HepG2 (cell line): ENCODE measurements around the gene FNBP1L. TPM values are rescaled to one million over a fixed set of nuclear protein-coding genes. Genes with fewer than 3 reads are reported as not detected.

Source experiments
- BRD4 ChIP-seq: sonication (generic); formaldehyde crosslinking; IDR thresholded peaks from 2 replicates; pipeline ENCODE4 v1.4.0; 2020; ENCODE audit warnings: missing genetic modification reagents
- ELF1 ChIP-seq: sonication (generic); formaldehyde crosslinking; IDR thresholded peaks from 2 replicates; pipeline ENCODE4 v1.4.0; 2020; ENCODE audit warnings: missing genetic modification reagents
- HMG20A ChIP-seq: IDR thresholded peaks from 2 replicates; pipeline ENCODE4 v1.6.1; 2016; ENCODE audit warnings: borderline replicate concordance
- HMG20B ChIP-seq: conservative IDR thresholded peaks from 2 replicates; pipeline ENCODE4 v1.6.1; 2016; ENCODE audit warnings: missing genetic modification reagents, missing compliant biosample characterization
- HMGA1 ChIP-seq: sonication (generic); formaldehyde crosslinking; conservative IDR thresholded peaks from 2 replicates; pipeline ENCODE4 v1.4.0; 2020; ENCODE audit warnings: missing genetic modification reagents
- KDM2A ChIP-seq: sonication (generic); formaldehyde crosslinking; IDR thresholded peaks from 2 replicates; pipeline ENCODE4 v1.4.0; 2020; ENCODE audit warnings: low read depth, missing genetic modification reagents, borderline replicate concordance
- KLF6 ChIP-seq: IDR thresholded peaks from 2 replicates; pipeline ENCODE4 v1.8.0; 2016; ENCODE audit warnings: missing biosample characterization, missing genetic modification reagents
- MAFG ChIP-seq: sonication (generic); formaldehyde crosslinking; IDR thresholded peaks from 2 replicates; pipeline ENCODE4 v1.5.1; 2020; ENCODE audit warnings: mild to moderate bottlenecking, missing genetic modification reagents
- MAFK ChIP-seq, 2 experiments: IDR thresholded peaks in 1 of 2; conservative IDR thresholded peaks in 1 of 2; 2 replicates each; pipeline ENCODE4 v1.6.1; 2011; ENCODE audit warnings: improper control_type of control experiment in 2 of 2, low read length in 2 of 2
- NR2C2 ChIP-seq: sonication (generic); formaldehyde crosslinking; IDR thresholded peaks from 2 replicates; pipeline ENCODE4 v1.4.0; 2020; ENCODE audit warnings: missing genetic modification reagents, mild to moderate bottlenecking, moderate library complexity, borderline replicate concordance
- NR2F2 ChIP-seq: IDR thresholded peaks from 2 replicates; pipeline ENCODE4 v1.6.1; 2012; ENCODE audit warnings: low read depth, inconsistent platforms, borderline replicate concordance
- POGZ ChIP-seq: sonication (generic); formaldehyde crosslinking; IDR thresholded peaks from 2 replicates; pipeline ENCODE4 v1.4.0; 2020; ENCODE audit warnings: mild to moderate bottlenecking, missing genetic modification reagents
- TARDBP ChIP-seq: sonication (generic); formaldehyde crosslinking; IDR thresholded peaks from 2 replicates; pipeline ENCODE4 v1.8.0; 2022; ENCODE audit warnings: mild to moderate bottlenecking, missing genetic modification reagents
- ZBTB20 ChIP-seq: sonication (generic); formaldehyde crosslinking; IDR thresholded peaks from 2 replicates; pipeline ENCODE4 v1.8.1; 2023; ENCODE audit warnings: missing genetic modification reagents, low read depth, mild to moderate bottlenecking, borderline replicate concordance
- ZFP37 ChIP-seq: sonication (generic); formaldehyde crosslinking; IDR thresholded peaks from 2 replicates; pipeline ENCODE4 v1.4.0; 2020; ENCODE audit warnings: missing genetic modification reagents, borderline replicate concordance
- ZGPAT ChIP-seq: IDR thresholded peaks from 2 replicates; pipeline ENCODE4 v1.6.1; 2016; ENCODE audit warnings: mild to moderate bottlenecking
- ZMYM4 ChIP-seq: sonication (generic); formaldehyde crosslinking; IDR thresholded peaks from 2 replicates; pipeline ENCODE4 v1.8.1; 2023; ENCODE audit warnings: mild to moderate bottlenecking, missing genetic modification reagents
- ZNF383 ChIP-seq: sonication (generic); formaldehyde crosslinking; IDR thresholded peaks from 2 replicates; pipeline ENCODE4 v1.4.0; 2020; ENCODE audit warnings: missing genetic modification reagents, mild to moderate bottlenecking, borderline replicate concordance
- ZNF766 ChIP-seq: sonication (generic); formaldehyde crosslinking; IDR thresholded peaks from 2 replicates; pipeline ENCODE4 v1.5.0; 2020; ENCODE audit warnings: missing genetic modification reagents, borderline replicate concordance
- ZNF883 ChIP-seq: sonication (generic); formaldehyde crosslinking; IDR thresholded peaks from 2 replicates; pipeline ENCODE4 v1.5.1; 2020; ENCODE audit warnings: mild to moderate bottlenecking, missing genetic modification reagents; ENCODE audit errors: not compliant biosample characterization
- polyA plus RNA-seq, 8 experiments: library from polyadenylated mRNA; depleted of rRNA in 3 of 8; stranded (reverse) in 7 of 8; unstranded in 1 of 8; fragments of >200 nt; fragmentation: Illumina TruSeq in 4 of 8; extraction: Trizol in 4 of 8; gene quantifications; 2 replicates each; pipeline versions ENCODE4 v1.2.1 to v1.2.3, GENCODE V29; 2011 to 2016; ENCODE audit warnings: low read depth in 4 of 8, missing spikeins in 1 of 8, mixed read lengths in 1 of 8; ENCODE audit not compliant: insufficient read depth in 1 of 8
- total RNA-seq, 5 experiments: library from RNA; depleted of rRNA; stranded (reverse); fragments of >200 nt; fragmentation: Illumina TruSeq; extraction: Trizol; gene quantifications; 2 replicates each; pipeline ENCODE4 v1.2.3, GENCODE V29; 2016; ENCODE audit warnings: low read depth in 1 of 5
- TF ChIP-seq, protein P1 (sequence below), 2 experiments: IDR thresholded peaks; 2 replicates each; pipeline ENCODE4 v1.6.1; 2011 to 2012; ENCODE audit warnings: low read length in 2 of 2, borderline replicate concordance in 1 of 2, low read depth in 1 of 2, mild to moderate bottlenecking in 1 of 2, moderate library complexity in 1 of 2
- TF ChIP-seq, protein P2 (sequence below): sonication (generic); formaldehyde crosslinking; IDR thresholded peaks from 2 replicates; pipeline ENCODE4 v1.5.1; 2020; ENCODE audit warnings: missing genetic modification reagents, mild to moderate bottlenecking, borderline replicate concordance

The FNBP1L gene
- total and polyA plus RNA-seq, 2 of the 13 experiments (the other 11 are each of a cell fraction or from before 2014, with no cell fraction given), result 24.1 to 27.1 TPM

DNA sequence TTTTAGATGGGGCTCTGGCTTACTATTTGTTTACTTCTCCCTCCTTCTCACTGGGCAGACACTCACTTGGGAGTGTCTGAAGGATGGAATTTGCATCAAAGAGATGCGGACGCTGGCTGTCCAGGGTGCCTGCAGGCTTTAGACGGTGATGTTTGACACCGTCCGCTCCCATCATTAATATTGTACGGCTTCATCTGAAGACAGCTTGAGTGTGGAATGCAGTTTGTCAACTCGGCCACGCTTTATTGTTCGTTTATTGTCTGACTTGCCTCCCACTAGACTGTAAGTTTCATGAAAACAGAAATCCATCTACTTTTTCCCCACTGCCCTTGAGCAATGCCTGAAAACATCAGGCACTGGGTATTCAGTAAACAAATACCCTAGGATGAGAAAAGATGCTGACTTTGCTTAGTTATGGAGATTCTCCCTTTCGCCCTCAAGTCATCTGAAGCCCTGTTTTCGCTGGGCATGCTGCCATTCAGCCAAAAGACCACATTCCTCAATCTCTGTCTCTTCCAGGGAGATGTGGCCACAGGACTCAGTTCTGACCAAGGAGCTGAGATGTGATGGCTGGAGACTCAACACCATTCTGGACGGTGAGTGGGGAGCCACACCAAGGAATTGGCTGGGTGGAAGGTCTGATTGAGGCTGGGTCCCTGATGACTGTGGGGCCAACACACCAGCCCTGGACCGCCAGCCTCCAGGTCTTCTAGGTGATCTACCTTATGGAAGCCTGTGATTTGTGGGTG is 146.1 kb downstream of the FNBP1L start (continued):
- TF ChIP-seq ZNF383 (CRISPR knock-in tag) (no peak), MAFG (CRISPR knock-in tag) (0 out of 2 replicates have a peak, but pooled peaks have one; percentile 34), ZBTB20 (no peak), MAFK (conservative IDR thresholded peaks at IDR 0.05 in 1 of 2, IDR thresholded peaks at IDR 0.05 in 1 of 2; ENCODE audit: low read length in 2 of 2) (peak; percentile 57 to 58; a peak in 3 of 4 replicates), POGZ (no peak), NR2F2 (no peak), BRD4 (CRISPR knock-in tag) (no peak), ZMYM4 (no peak), ZNF766 (CRISPR knock-in tag) (no peak), KLF6 (CRISPR knock-in tag) (no peak), HMG20A (CRISPR knock-in tag) (no peak), ZFP37 (CRISPR knock-in tag) (no peak), TARDBP (CRISPR knock-in tag) (no peak), HMG20B (no peak), ELF1 (CRISPR knock-in tag) (no peak), ZNF883 (CRISPR knock-in tag) (no peak), KDM2A (CRISPR knock-in tag) (0 out of 2 replicates have a peak, but pooled peaks have one; percentile 15), ZGPAT (CRISPR knock-in tag) (no peak), HMGA1 (CRISPR knock-in tag) (no peak), NR2C2 (CRISPR knock-in tag) (no peak)
- TF ChIP-seq, protein P1, sequence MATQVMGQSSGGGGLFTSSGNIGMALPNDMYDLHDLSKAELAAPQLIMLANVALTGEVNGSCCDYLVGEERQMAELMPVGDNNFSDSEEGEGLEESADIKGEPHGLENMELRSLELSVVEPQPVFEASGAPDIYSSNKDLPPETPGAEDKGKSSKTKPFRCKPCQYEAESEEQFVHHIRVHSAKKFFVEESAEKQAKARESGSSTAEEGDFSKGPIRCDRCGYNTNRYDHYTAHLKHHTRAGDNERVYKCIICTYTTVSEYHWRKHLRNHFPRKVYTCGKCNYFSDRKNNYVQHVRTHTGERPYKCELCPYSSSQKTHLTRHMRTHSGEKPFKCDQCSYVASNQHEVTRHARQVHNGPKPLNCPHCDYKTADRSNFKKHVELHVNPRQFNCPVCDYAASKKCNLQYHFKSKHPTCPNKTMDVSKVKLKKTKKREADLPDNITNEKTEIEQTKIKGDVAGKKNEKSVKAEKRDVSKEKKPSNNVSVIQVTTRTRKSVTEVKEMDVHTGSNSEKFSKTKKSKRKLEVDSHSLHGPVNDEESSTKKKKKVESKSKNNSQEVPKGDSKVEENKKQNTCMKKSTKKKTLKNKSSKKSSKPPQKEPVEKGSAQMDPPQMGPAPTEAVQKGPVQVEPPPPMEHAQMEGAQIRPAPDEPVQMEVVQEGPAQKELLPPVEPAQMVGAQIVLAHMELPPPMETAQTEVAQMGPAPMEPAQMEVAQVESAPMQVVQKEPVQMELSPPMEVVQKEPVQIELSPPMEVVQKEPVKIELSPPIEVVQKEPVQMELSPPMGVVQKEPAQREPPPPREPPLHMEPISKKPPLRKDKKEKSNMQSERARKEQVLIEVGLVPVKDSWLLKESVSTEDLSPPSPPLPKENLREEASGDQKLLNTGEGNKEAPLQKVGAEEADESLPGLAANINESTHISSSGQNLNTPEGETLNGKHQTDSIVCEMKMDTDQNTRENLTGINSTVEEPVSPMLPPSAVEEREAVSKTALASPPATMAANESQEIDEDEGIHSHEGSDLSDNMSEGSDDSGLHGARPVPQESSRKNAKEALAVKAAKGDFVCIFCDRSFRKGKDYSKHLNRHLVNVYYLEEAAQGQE (IDR thresholded peaks at IDR 0.05; ENCODE audit: borderline replicate concordance in 1 of 2, low read depth in 1 of 2, low read length in 2 of 2), result no peak
- TF ChIP-seq, protein P2, sequence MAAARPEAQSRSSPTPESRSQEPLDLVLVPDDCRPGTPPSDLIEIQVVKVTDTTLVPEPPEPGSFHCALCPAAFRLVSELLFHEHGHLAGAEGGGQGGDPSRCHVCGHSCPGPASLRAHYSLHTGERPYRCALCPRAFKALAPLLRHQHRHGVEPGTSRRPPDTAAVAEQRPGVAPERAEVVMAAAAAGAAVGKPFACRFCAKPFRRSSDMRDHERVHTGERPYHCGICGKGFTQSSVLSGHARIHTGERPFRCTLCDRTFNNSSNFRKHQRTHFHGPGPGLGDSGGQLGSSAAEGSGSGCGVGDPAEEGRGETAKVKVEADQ (CRISPR knock-in tag), result no peak
